NCI-H2227 (cell line): ENCODE results near the gene C2CD4D.
A peak's percentile ranks its signal among the peaks of the same experiment; 100 is the strongest.
"Not testable (repeated sequence)": the region's sequence is repeated elsewhere in the genome, so short reads cannot be mapped to it uniquely, and the experiment has no call there.

Source experiments
- DNase-seq: peaks from one replicate; lab custom pipeline; 2025; ENCODE audit not compliant: unreplicated experiment; lab: John Stamatoyannopoulos, UW

Gene C2CD4D

GRCh38 chr1:151839457-151840403, at the start of gene C2CD4D:
TSS of gene C2CD4D (minus strand) at chr1:151839820. CDS start at chr1:151838989, 831 bp downstream.
- DNase-seq: peak; percentile 64

- DNase-seq: peak; percentile 16
These were observed 49.5 kb upstream of the C2CD4D start for GRCh38 chr1:151888972-151889570.

GRCh38 chr1:151887028-151887427, 47.4 kb upstream of the C2CD4D start:
- DNase-seq: no peak

- DNase-seq: no peak
These were observed 45.9 kb upstream of the C2CD4D start for GRCh38 chr1:151885479-151885878.

- not testable (repeated sequence) for DNase-seq
These were observed 45.3 kb upstream of the C2CD4D start for GRCh38 chr1:151884879-151885278.

GRCh38 chr1:151884445-151884844, 44.8 kb upstream of the C2CD4D start:
- not testable (repeated sequence) for DNase-seq

- DNase-seq: not testable (repeated sequence)
These were observed 44.3 kb upstream of the C2CD4D start for GRCh38 chr1:151883898-151884297.

- DNase-seq: not testable (repeated sequence)
These were observed 43.3 kb upstream of the C2CD4D start for GRCh38 chr1:151882918-151883317.

GRCh38 chr1:151882466-151882865, 42.8 kb upstream of the C2CD4D start:
- no peak for DNase-seq

GRCh38 chr1:151881479-151881878, 41.9 kb upstream of the C2CD4D start:
- DNase-seq: peak; percentile 36

GRCh38 chr1:151875419-151876097, 35.9 kb upstream of the C2CD4D start:
- no peak for DNase-seq

GRCh38 chr1:151872776-151873175, 33.2 kb upstream of the C2CD4D start:
- DNase-seq: not testable (repeated sequence)

- DNase-seq: no peak
These were observed 31.8 kb upstream of the C2CD4D start for GRCh38 chr1:151871284-151872030.

GRCh38 chr1:151868486-151868885, 28.9 kb upstream of the C2CD4D start:
- DNase-seq: no peak

- no peak for DNase-seq
These were observed 28.3 kb upstream of the C2CD4D start for GRCh38 chr1:151867765-151868411.

GRCh38 chr1:151867321-151867720, 27.7 kb upstream of the C2CD4D start:
- no peak for DNase-seq

- no peak for DNase-seq
These were observed 24.8 kb upstream of the C2CD4D start for GRCh38 chr1:151864411-151864810.

- peak; percentile 11 for DNase-seq
These were observed 23.0 kb upstream of the C2CD4D start for GRCh38 chr1:151862604-151863003.

GRCh38 chr1:151860504-151861187, 21.0 kb upstream of the C2CD4D start:
- no peak for DNase-seq

GRCh38 chr1:151859891-151860293, 20.3 kb upstream of the C2CD4D start:
- DNase-seq: no peak
